HFFc6 (cell line): ENCODE data around the gene AKNA. TPM values are rescaled to one million over a fixed set of nuclear protein-coding genes. Genes with fewer than 3 reads are reported as not detected.

Experiments
- DNase-seq: peaks from one replicate; pipeline ENCODE4 v3.0.0-alpha.2; 2018
- H3K27ac Mint-ChIP-seq: 2 replicates; pipeline ENCODE4 v1.8.0; 2020; ENCODE audit warnings: mild to moderate bottlenecking, mixed read lengths
- H3K27me3 Mint-ChIP-seq: 2 replicates; pipeline ENCODE4 v1.8.0; 2021; ENCODE audit warnings: mild to moderate bottlenecking, moderate library complexity, mixed read lengths; ENCODE audit not compliant: insufficient read depth
- H3K36me3 Mint-ChIP-seq: 2 replicates; pipeline ENCODE4 v1.8.0; 2021; ENCODE audit warnings: low read depth, mixed read lengths
- H3K4me1 Mint-ChIP-seq: 2 replicates; pipeline ENCODE4 v1.8.0; 2020; ENCODE audit warnings: low read depth, mixed read lengths
- H3K4me3 Mint-ChIP-seq: 2 replicates; pipeline ENCODE4 v1.8.0; 2020; ENCODE audit warnings: mild to moderate bottlenecking, moderate library complexity, mixed read lengths
- H3K9me3 Mint-ChIP-seq: 2 replicates; pipeline ENCODE4 v1.8.0; 2020; ENCODE audit warnings: mild to moderate bottlenecking, mixed read lengths
- total RNA-seq, 6 experiments: library from RNA; stranded (reverse); fragmentation: NEBNext Ultra II Directional; extraction: Animal tissue kit (Norgen Biotek cat#: 25700); gene quantifications; 2 replicates in 1 of 6; 3 replicates in 5 of 6; pipeline ENCODE4 v1.2.3, GENCODE V29; 2021
- TF ChIP-seq, protein P1 (sequence below): fragments of 200-600 bp; sonication (generic); IDR thresholded peaks from 2 replicates; pipeline ENCODE4 v1.5.0; 2021; ENCODE audit warnings: antibody characterized with exemption, mild to moderate bottlenecking

AKNA gene
- total RNA-seq, 6 experiments from 2014 or later = 9.3 to 13.1 (median 11.5) TPM

DNA sequence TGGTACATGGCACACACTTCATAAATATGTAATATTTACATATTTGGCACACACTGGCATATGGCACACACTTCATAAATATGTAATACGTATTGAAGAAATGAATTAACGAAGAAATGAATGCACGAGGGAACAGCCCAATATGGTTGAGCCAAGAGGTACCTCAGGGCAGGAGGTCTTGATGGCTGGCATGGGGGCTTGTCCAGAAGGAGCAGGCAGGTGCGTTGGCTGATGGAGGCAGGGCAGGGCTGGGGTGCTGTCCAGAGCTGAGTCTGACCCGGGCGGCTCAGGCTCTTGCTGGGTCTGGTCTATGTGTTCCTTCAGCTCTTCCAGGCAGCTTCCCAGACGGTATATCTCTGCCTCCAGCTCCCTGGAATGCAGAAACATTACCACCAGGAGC, 26.2 kb downstream of the AKNA start:
- no peak overlapping the region for H3K4me3 Mint-ChIP-seq
- H3K36me3 Mint-ChIP-seq = peaks cover 47% of the 10 kb centered on the region
- no peak for DNase-seq
- TF ChIP-seq, protein P1, sequence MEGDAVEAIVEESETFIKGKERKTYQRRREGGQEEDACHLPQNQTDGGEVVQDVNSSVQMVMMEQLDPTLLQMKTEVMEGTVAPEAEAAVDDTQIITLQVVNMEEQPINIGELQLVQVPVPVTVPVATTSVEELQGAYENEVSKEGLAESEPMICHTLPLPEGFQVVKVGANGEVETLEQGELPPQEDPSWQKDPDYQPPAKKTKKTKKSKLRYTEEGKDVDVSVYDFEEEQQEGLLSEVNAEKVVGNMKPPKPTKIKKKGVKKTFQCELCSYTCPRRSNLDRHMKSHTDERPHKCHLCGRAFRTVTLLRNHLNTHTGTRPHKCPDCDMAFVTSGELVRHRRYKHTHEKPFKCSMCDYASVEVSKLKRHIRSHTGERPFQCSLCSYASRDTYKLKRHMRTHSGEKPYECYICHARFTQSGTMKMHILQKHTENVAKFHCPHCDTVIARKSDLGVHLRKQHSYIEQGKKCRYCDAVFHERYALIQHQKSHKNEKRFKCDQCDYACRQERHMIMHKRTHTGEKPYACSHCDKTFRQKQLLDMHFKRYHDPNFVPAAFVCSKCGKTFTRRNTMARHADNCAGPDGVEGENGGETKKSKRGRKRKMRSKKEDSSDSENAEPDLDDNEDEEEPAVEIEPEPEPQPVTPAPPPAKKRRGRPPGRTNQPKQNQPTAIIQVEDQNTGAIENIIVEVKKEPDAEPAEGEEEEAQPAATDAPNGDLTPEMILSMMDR = no peak
- no peaks in the 10 kb centered on the region for H3K9me3 Mint-ChIP-seq
- no peak overlapping the region for H3K27ac Mint-ChIP-seq
- H3K27me3 Mint-ChIP-seq = peaks cover 3% of the 10 kb centered on the region
- H3K4me1 Mint-ChIP-seq = peaks cover 37% of the 10 kb centered on the region

- TF ChIP-seq, protein P1 = no peak
- no peak for DNase-seq
These were observed 28.0 kb downstream of the AKNA start for GRCh38 chr9:114359801-114360200.

DNA sequence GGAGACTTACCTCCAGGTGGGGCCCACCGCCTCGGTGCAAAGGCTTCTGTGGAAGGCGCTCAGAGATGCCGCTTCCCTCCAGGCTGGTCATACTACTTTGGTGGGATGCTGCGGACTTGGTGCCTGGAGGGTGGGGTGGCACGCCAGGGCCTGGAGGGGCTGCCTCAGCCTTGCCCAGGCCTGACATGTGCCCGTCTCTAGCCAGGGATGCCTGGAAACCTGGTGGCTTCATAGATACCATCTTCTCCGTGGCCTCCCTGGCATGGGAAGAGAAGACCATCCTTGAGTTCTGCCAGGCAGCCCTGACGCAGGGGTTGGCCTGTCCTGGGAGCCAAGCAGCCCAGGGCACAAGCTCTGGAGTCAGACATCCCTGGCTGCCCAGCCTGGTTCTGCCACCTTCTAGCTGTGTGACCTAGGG, 29.9 kb downstream of the AKNA start:
- H3K27ac Mint-ChIP-seq = no peak overlapping the region
- peaks cover 1% of the 10 kb centered on the region; the same call in 1 of the 2 replicates for H3K4me1 Mint-ChIP-seq

More at GRCh38 chr9:114359801-114360200, 28.0 kb downstream of the AKNA start:
- H3K36me3 Mint-ChIP-seq = peaks cover 44% of the 10 kb centered on the region
- H3K27ac Mint-ChIP-seq = no peak overlapping the region
- no peak overlapping the region for H3K4me3 Mint-ChIP-seq
- peaks cover 20% of the 10 kb centered on the region for H3K4me1 Mint-ChIP-seq
- H3K27me3 Mint-ChIP-seq = peaks cover 3% of the 10 kb centered on the region
- no peaks in the 10 kb centered on the region for H3K9me3 Mint-ChIP-seq

GRCh38 chr9:114357360-114357759, 30.4 kb downstream of the AKNA start:
- DNase-seq = no peak
- TF ChIP-seq, protein P1 = no peak
- no peak overlapping the region for H3K4me3 Mint-ChIP-seq
- peaks cover 3% of the 10 kb centered on the region for H3K27me3 Mint-ChIP-seq
- H3K9me3 Mint-ChIP-seq = no peaks in the 10 kb centered on the region
- H3K27ac Mint-ChIP-seq = no peak overlapping the region
- peaks cover 33% of the 10 kb centered on the region for H3K36me3 Mint-ChIP-seq
- no peaks in the 10 kb centered on the region for H3K4me1 Mint-ChIP-seq

More for the DNA sequence above, 29.9 kb downstream of the AKNA start:
- Mint-ChIP-seq H3K36me3 (peaks cover 33% of the 10 kb centered on the region), H3K27me3 (peaks cover 3% of the 10 kb centered on the region), H3K4me3 (no peak overlapping the region), H3K9me3 (no peaks in the 10 kb centered on the region)
- TF ChIP-seq, protein P1 = no peak
- no peak for DNase-seq

- H3K36me3 Mint-ChIP-seq = peaks cover 33% of the 10 kb centered on the region
- TF ChIP-seq, protein P1 = no peak
- no peak overlapping the region for H3K4me3 Mint-ChIP-seq
- H3K4me1 Mint-ChIP-seq = no peaks in the 10 kb centered on the region
- peaks cover 3% of the 10 kb centered on the region for H3K27me3 Mint-ChIP-seq
- DNase-seq = no peak
- H3K27ac Mint-ChIP-seq = no peak overlapping the region
- H3K9me3 Mint-ChIP-seq = no peaks in the 10 kb centered on the region
These were observed 31.0 kb downstream of the AKNA start for GRCh38 chr9:114356792-114357191.

DNA sequence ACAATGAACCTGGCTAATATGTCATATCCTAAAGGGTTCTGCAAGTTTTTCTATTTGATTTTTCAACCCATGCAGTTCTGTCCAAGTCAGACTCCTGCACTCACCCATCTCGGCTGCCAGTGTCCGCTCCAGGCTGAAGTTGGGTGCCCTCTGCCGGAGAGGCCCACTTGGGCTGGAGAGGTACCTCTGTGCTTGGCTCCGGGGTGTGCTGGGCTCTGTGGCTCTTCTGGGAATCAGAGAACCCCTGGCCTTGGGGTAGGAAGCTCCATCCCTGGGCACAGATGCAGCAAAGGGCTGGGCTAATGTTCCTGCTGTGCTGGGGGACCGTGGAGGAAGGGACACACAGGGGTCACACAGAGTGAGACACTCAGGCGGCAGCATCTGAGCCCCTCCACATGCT, 32.0 kb downstream of the AKNA start:
- Mint-ChIP-seq H3K4me1 (no peaks in the 10 kb centered on the region), H3K9me3 (no peaks in the 10 kb centered on the region), H3K4me3 (no peak overlapping the region), H3K27me3 (peaks cover 3% of the 10 kb centered on the region), H3K36me3 (peaks cover 25% of the 10 kb centered on the region), H3K27ac (no peak overlapping the region)
- DNase-seq = no peak
- TF ChIP-seq, protein P1 = no peak
